NCI-H1436 (cell line): ENCODE data around the gene DSE.

ENCODE experiments used
- DNase-seq: peaks from one replicate; lab custom pipeline; 2025; lab: John Stamatoyannopoulos, UW

DSE gene

DNA sequence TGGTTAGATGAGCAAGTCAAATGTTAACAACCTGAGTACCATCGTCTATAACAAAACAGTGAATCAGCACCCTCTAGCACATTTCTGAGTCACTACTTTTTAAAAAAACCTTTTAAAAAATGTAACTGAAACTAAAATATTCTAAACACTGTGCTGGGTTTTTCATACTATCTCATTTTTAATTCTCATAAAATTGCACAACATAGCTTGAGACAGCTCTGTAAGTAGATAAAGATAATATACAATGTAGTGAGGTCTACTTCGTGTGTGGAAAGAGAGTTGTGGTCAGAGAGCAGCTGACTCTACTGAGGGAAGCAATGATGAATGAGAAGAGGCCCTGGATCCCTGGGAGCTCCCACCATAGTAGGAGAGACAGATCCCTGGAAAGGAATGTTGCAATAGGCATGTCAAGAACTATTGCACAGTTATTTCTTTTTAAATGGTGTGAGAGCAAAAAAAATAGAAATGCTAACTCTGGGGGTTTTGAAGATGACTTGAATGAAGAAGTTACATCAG is 76.8 kb downstream of the DSE start:
- DNase-seq: no peak

DNA sequence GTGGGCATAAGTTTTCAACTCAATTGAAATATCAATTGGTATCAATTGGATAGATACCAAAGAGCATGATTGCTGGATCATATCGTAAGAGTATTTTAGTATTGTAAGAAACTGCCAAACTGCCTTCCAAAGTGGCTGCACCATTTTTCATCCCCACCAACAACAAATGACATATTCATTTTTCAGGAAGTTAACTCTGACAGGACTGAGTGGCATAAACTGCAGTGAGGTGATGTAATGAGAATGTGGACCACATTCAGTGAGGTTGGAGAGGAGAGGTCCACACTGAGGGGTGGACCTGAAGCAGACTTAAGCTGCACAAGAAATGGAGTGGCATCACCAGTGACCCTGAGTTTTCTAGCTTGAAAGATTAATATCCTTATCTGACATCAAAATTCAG is 78.8 kb downstream of the DSE start:
- no peak for DNase-seq

DNA sequence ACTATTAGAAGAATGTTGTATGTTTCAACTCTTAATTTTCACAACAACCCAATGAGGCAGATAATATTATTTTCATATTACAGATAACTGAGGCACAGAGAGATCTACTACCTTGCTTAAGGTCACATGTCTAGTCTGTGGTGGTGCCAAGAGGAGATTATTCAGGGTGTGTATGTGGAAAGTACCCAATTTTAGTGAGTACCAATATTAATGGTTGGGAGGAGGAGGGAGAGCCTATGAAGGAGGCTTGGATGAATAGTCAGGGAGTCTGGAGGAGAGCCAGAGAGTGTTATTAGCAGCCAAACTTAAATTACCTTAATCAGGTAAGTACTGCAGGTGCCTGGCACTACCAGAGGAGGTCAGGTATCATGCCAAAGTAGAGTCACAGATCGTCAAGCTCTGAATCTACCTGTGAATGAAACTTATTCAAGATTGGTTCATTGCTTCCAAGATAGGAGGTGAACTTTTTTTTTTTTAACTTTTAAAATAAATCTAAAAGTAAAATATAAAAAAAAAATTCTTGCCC is 79.5 kb downstream of the DSE start:
- no peak for DNase-seq

DNA sequence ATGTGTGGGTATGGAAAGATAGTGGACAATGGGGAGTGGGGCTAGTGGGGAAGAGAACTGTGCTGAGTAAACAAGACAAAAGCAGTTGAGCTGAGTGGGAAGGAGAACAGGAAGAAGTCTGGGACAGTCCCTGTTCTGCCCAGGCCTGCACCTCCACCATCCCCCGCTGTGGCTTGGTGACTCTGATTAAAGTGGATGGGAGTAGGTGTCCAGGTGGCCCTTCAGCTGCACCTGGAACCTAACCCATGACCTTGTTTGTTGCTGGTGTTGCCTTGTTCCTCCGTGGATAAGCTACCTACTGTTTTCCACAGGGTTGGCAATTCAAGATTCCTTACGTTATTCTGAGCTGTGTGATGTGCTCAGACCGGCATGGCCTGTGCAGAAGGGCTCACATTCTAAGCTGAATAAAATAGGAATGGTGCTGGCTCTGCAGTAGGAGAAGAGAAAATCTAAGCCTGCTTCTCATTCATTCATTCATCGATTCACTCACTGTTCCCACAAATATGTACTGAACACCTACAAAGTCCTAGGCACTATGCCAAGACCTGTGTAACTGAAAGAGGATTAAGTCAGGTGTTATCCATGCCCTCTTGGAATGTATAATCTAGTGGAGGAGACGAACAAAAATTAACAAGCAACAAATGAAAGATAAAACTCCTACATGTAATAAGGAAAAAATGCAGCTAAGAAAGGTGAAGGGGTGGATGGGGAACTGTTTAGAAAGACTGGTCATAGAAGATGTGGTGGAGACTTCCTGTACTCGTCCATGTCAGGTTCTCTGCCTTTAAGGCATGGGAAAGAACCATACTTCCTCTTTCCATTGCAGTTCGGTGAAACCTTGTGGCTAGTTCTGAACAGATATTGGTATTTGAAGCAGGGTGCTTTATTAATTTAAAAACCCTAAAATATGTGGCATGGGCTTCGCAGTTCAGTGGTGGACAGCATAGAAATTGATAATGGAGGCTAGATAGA is 80.3 kb downstream of the DSE start:
- no peak for DNase-seq

DNA sequence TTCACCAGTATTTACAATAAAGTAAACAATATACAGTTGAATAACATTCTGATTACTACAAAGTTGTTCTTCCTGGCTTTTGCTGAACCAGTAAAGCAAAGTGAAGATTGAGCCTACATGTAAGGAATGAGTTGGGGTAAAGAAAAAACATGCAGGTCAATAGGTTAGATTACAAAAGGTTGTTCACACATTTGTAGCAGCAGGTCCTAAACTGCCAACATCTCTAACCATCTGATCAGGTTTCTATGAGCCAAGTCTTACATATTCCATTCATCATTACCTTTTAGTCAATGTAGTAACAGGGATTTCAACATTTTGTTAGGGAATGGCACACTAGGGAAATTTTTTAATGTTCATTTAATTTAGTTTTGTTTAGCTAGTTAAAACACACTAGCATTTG is 81.2 kb downstream of the DSE start:
- no peak for DNase-seq

DNA sequence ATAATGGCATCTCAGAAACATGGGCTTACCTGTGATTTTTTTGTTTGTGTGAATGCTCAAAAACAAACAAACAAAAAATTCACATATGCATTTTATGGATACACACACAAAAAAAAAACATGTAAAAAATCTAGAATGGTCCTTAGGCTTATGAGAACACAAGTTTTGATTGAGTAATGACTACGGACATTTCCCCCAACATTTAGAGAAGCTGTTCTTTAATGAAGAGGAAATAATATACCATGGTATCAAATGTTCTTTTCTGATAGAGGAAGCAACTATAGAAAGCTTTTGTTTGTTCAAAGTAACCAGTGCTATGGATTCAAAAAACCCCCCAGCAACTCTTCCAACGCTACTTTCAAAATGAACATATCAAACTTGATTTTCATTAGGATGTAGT is 81.8 kb downstream of the DSE start:
- DNase-seq: no peak

DNA sequence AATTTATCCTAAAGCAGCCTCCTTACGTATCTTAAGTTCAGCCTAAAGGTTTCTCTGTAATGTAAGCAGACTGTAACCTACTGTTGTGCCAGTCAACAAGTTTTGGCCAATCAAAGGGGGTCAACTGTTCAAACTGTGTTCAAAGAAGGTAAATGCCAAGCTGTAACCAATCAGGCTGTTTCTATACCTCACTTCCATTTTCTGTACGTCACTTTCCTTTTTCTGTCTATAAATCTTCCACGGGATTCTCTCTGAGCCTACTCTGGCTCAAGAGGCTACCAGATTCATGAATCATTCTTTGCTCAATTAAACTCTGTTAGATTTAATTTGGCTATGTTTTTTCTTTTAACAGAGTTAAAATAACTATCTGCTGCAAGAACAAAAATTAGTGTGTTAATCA is 85.4 kb downstream of the DSE start:
- DNase-seq: no peak

DNA sequence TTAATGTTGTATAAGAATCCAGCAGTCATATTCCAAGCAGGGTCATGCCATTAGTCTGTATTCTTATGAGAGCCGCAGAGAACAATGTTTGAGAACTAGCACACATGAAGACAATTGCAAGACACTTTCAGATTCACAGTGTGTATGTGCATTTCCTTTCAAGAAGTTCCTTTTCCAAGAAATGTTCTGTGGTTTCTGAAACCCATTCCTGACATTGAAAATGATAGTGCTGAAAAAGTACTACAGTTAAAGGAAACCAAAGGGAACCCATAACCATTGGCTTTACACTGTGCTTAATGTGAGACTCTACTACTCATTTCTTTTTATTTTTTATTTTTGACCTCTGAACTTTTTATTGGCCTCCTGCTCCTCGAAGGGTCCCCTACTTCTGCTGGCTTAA is 86.2 kb downstream of the DSE start:
- no peak for DNase-seq

DNA sequence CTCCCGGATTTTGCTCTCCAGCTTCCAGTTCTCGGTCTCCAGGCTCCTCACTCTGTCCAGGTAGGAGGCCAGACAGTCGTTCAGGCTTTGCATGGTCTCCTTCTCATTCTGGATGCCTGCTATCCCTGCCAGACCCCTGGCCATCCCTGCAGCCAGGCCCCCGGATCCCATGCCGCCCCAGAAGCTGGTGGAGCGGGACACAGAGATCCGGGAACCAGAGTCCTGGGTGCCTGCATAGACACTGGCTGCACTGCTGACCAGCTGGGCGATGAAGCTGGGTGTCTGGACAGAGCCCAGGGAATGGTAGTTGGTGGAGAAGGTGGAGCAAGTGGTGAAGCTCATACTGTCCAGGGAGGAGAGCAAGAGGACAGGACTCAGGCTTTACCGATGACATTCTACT is 87.5 kb downstream of the DSE start:
- DNase-seq: no peak

DNA sequence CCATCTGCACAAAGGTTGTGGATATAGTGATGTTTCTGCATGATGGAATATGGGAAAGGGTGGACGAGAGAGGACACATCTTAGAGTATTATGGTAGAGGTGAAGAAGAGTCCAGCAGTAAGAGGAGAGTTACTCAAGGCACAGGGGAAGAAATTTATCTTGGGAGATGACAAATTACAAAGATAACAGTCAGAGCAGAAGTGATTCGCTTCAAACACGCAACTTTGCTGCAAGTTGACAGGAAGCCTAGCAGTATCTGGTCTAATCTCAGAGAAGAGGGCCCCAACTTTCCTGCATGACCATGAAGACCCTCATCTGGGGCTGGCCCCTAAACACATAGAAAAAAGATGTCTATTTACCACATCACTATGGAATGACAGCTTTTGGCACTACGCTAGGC is 89.2 kb downstream of the DSE start:
- DNase-seq: no peak

DNA sequence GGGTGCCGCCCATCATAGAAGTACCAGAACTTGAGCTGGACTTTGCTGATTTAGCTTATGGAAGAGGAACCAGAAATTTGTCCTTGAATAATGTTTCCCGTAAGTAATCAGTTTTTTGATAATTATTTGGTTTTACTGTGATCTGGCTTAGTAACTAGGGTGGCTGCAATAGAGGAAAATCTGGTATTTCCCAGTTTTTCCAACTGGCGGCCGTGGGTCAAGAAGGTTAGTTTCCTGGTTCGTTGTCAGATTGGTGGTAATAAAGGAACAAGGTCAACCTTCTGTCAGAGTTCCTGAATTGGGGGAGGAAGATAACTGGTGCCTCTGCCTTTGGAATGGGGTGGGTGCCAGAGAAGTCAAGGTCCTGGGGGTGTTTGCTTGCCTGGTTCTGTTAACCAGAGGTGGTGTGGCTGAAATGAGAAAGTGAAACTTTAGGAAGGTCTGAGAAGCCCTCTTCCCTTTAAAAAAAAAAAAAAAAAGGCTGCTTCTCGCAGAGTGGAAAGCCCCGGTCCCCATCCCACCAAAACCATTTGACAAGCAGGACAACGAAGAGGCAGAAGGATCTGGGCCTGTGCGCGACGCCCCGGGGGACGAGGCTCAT is 90.7 kb downstream of the DSE start, which contains the start of gene CALHM6:
Gene CALHM6 (plus strand): TSS at position 45 of the 601 bp plus-strand sequence. CDS start 555 bp downstream, at position 600.
- no peak for DNase-seq

DNA sequence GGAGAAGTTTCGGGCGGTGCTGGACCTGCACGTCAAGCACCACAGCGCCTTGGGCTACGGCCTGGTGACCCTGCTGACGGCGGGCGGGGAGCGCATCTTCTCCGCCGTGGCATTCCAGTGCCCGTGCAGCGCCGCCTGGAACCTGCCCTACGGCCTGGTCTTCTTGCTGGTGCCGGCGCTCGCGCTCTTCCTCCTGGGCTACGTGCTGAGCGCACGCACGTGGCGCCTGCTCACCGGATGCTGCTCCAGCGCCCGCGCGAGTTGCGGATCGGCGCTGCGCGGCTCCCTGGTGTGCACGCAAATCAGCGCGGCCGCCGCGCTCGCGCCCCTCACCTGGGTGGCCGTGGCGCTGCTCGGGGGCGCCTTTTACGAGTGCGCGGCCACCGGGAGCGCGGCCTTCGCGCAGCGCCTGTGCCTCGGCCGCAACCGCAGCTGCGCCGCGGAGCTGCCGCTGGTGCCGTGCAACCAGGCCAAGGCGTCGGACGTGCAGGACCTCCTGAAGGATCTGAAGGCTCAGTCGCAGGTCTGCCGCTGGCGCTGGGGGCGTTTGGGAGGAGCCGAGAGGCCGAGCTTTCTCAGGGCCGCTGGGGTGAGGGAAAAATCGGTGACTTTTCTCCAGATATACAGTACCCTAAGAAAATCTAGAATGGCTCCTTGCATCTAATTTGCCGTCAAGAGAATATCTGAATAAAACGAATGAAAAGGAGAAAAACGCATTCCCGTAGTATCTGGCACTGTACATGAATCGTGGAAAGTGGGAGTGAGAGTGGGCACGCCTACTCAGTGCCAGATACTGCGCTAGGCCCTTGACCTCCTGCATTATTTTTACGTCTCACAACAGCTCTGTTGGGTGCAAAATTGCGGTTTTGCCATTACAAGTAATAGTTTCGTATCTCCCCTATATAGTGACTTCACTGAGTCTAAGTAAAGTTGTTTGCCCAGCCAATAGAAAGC is 91.5 kb downstream of the DSE start:
- peak; percentile 5 for DNase-seq

DNA sequence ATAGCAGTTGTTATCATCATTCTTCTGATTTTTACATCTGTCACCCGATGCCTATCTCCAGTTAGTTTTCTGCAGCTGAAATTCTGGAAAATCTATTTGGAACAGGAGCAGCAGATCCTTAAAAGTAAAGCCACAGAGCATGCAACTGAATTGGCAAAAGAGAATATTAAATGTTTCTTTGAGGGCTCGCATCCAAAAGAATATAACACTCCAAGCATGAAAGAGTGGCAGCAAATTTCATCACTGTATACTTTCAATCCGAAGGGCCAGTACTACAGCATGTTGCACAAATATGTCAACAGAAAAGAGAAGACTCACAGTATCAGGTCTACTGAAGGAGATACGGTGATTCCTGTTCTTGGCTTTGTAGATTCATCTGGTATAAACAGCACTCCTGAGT is 92.6 kb downstream of the DSE start:
- no peak for DNase-seq

DNA sequence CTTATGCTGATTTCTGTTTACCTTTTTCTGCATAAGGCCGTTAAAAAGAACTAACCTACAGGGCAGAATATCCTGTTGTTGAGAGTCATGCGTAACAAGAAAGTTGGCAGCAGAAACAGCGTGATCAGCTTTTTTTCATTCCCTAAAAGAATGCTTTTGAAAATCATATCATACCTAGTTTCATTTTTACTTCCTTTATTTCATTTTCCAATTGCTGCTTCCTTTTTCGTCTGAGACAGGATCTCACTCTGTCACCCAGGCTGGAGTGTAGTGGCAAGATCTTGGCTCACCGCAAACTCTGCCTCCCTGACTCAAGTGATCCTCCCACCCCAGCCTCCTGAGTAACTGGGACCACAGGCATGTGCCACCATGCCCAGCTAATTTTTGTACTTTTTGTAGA is 94.5 kb downstream of the DSE start:
- DNase-seq: no peak

DNA sequence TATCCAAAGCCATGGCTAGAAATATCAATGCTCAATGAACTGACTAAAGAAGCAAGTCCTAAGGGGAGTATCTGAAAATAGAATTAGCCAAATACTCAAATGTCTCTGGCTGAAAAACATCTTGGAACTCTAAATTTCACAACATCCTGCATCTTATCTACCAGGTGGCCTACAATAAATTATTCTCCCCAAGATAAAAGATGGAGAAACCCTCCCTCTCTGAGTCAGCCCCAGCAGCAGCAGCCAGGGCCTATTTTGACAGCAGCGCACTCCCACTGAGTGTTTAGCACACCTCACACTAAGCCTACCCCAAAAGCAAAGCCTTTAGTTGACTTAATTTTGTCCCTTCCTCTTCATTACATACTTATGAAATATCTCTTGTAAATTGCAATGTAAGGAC is 96.3 kb downstream of the DSE start:
- no peak for DNase-seq

DNA sequence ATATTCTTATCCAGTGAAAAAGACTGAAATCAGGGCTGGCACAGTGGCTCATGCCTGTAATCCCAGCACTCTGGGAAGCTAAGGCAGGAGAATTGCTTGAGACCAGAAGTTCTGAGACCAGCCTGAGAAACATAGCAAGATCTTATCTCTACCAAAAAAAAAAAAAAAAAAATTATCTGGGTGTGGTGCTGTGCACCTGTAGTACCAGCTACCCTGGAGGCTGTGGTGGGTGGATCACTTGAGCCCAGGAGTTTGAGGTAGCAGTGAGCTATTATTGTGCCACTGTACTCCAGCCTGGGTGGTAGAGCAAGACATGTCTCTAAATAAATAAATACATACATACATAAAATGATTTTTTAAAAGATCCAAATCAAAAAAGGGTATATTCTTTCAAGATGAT is 96.8 kb downstream of the DSE start:
- DNase-seq: no peak

DNA sequence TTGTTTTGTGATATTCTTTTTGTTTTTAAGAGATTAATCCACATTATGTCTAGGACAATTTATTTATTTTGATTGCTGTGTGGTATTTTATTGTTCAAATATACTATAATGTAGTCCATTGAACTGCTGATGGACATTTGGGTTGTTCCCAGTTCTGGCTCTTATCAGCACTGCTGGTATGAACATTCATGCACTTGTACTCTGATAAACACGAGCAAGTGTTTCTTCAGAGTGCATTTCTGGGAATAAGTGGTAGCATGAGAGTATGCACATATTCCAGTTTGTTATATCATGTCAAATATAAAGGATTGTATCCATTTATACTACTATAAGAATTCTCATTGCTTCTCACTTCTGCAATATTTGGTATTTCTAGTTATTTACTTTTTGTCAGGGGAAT is 97.5 kb downstream of the DSE start:
- no peak for DNase-seq

DNA sequence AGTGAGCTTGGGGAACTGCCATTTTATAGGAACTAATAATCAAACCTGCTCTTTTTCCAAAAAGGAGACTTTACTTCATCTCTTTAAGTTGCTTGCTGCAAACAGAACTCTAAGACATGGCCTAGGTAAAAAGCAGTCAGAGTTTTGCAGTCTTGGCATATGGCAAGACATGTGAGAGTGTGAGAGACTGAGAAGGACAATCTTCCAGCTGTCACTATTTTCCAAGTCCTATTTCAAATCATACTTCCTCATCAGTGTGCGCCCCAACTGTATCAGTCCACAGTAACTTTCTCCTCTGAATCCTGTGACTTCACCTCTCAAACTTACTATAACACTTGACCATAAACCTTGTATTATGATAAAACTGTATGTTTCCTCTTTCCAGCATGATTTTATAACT is 100.8 kb downstream of the DSE start:
- DNase-seq: no peak

DNA sequence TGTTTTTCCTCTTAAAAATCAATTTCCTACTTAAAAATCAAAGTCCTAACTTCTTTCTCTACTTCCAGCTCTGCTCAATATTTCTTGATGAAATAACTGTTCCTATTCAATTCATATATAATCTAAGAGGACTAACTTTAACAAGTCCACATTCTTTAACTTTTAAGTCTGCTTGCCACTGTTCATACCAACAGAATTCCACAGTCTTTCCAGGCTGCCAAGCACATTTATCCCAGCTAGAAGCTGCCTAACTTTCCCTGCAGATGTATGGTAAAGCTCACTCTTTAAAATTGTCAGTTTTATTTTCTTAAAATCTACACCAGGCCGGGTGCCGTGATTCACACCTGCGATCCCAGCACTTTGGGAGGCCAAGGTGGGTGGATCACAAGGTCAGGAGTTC is 102.0 kb downstream of the DSE start:
- no peak for DNase-seq

DNA sequence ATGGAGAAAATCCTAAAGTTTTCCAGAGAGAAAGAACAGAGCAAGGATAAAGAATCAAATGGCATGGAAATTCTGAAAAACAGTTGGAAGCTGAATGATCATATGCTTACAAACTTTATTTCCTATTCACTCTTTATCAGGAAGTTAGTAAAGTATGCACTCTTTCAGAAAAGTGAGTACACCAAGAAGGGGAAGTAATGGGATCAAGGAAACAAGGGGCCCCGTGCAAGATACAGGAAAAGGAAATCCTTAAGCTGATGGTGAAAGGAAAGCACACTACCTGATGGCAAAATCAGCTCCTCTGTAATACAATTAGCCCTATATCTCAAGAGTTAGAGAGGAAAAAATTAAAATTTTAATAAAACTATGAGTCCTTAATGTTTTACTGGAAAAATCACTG is 104.4 kb downstream of the DSE start:
- DNase-seq: no peak

DNA sequence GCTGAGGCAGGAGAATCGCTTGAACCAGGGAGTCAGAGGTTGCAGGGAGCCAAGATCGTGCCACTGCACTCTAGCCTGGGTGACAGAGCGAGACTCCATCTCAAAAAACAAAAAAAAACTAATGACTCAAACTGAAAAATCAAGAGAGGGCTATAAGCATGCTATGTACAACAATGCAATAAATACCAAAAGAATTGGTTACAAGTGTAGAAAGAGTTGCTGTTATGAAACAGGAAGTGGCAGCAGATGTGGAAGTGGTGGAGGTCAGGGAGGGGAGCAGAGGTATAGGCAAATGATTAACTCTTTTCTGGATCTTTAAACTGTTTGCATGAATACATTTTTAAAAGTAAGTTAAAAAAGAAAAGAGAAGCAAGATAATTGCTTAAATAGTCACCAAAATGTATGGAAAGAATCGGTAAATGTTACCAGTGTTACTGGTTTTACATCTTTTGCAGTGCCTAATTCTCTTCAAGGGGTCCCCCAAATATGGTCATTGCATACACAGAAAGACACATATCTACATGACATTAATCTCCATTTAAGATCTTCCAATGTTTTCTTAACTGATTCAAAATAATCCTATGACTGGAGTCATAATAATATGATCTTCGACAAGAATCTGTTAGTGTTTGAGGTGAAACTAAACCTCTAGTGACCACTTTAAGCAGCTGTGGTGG is 105.4 kb downstream of the DSE start:
- DNase-seq: no peak
